IPS-NIHi11 (cell line): ENCODE results near the gene KCNAB1.
"Not testable (repeated sequence)": the region's sequence is repeated elsewhere in the genome, so short reads cannot be mapped to it uniquely, and the experiment has no call there.

ENCODE experiments used
- DNase-seq: peaks from one replicate; pipeline ENCODE4 v3.0.0; 2012; ENCODE audit warnings: mixed read lengths, low spot score

Gene KCNAB1

GRCh38 chr3:156120528-156121251 lies at the start of gene KCNAB1:
KCNAB1 (plus strand) TSS chr3:156120578.
- DNase-seq: no peak

GRCh38 chr3:156071031-156071430 lies 49.3 kb upstream of the KCNAB1 start:
- no peak for DNase-seq

- DNase-seq: not testable (repeated sequence)
Measured at GRCh38 chr3:156072950-156073657, 47.3 kb upstream of the KCNAB1 start.

- no peak for DNase-seq
Measured at GRCh38 chr3:156090126-156090525, 30.3 kb upstream of the KCNAB1 start.

- no peak for DNase-seq
Measured at GRCh38 chr3:156093964-156094363, 26.4 kb upstream of the KCNAB1 start.

GRCh38 chr3:156094391-156094790 lies 26.0 kb upstream of the KCNAB1 start:
- DNase-seq: no peak

GRCh38 chr3:156095652-156096051 lies 24.7 kb upstream of the KCNAB1 start:
- DNase-seq: not testable (repeated sequence)

- no peak for DNase-seq
Measured at GRCh38 chr3:156098437-156099035, 21.8 kb upstream of the KCNAB1 start.

- not testable (repeated sequence) for DNase-seq
Measured at GRCh38 chr3:156099348-156099747, 21.0 kb upstream of the KCNAB1 start.

GRCh38 chr3:156099984-156100383 lies 20.4 kb upstream of the KCNAB1 start:
- not testable (repeated sequence) for DNase-seq

- no peak for DNase-seq
Measured at GRCh38 chr3:156102267-156102931, 18.0 kb upstream of the KCNAB1 start.

GRCh38 chr3:156106721-156107373 lies 13.5 kb upstream of the KCNAB1 start:
- peak; percentile 55 for DNase-seq

- DNase-seq: no peak
Measured at GRCh38 chr3:156107504-156107903, 12.9 kb upstream of the KCNAB1 start.

GRCh38 chr3:156108616-156109015 lies 11.8 kb upstream of the KCNAB1 start:
- no peak for DNase-seq

- DNase-seq: no peak
Measured at GRCh38 chr3:156109989-156110388, 10.4 kb upstream of the KCNAB1 start.

- DNase-seq: no peak
Measured at GRCh38 chr3:156126467-156126866, 6.1 kb downstream of the KCNAB1 start.

GRCh38 chr3:156131241-156131640 lies 10.9 kb downstream of the KCNAB1 start:
- DNase-seq: no peak

- DNase-seq: no peak
Measured at GRCh38 chr3:156131799-156132198, 11.4 kb downstream of the KCNAB1 start.

GRCh38 chr3:156132313-156132712 lies 11.9 kb downstream of the KCNAB1 start:
- DNase-seq: no peak

- no peak for DNase-seq
Measured at GRCh38 chr3:156133076-156133475, 12.7 kb downstream of the KCNAB1 start.

- no peak for DNase-seq
Measured at GRCh38 chr3:156135921-156136638, 15.7 kb downstream of the KCNAB1 start.
